ENCODE results near the gene ALDOA.

DNA sequence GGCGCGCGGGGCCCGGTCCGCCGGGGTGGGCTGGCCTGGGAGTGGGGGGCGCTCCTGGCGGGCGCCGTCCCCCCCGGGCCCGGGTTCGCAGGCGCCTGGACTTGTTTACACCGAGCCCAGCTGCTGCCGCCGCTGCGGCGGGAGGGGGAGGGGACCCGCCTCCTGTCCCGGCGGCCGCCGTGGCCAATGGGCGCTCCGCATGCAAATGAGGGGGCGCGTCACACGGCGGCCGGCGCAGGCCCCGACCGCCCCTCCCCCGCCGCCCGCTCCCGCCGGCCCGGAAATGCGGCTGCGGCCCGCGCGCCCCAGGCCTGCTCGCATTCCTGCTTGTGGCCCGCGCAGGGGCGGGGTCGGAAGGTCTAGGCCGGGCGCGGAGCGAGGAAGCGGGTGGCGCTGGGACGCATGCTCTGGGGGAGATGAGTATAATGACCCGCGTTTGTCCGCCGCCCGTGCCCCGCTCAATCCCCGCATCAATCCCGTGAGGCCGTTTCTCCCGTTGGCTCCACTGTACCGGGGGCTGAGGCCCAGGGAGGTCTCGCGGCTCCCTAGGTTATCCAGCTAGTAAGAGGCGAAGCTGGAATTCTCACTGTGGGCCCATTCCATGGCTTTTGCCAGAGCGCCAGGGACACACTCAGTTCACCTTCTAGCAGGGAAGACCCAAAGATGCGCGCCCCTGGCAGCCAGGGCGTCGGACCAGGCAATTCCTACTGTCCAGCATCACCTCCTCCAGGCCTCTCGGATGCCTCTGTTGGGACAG is 30.7 kb downstream of the ALDOA start, which contains the start of gene YPEL3:
- TF ChIP-seq, protein P1, sequence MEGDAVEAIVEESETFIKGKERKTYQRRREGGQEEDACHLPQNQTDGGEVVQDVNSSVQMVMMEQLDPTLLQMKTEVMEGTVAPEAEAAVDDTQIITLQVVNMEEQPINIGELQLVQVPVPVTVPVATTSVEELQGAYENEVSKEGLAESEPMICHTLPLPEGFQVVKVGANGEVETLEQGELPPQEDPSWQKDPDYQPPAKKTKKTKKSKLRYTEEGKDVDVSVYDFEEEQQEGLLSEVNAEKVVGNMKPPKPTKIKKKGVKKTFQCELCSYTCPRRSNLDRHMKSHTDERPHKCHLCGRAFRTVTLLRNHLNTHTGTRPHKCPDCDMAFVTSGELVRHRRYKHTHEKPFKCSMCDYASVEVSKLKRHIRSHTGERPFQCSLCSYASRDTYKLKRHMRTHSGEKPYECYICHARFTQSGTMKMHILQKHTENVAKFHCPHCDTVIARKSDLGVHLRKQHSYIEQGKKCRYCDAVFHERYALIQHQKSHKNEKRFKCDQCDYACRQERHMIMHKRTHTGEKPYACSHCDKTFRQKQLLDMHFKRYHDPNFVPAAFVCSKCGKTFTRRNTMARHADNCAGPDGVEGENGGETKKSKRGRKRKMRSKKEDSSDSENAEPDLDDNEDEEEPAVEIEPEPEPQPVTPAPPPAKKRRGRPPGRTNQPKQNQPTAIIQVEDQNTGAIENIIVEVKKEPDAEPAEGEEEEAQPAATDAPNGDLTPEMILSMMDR (IDR thresholded peaks at IDR 0.05): no peak
- peak; percentile 9 to 47 for TF ChIP-seq POLR2A (IDR thresholded peaks at IDR 0.05)

Data from Peyer's patch (tissue), 4 donors.